Trophoblast cell (in vitro differentiated cells and primary cell): ENCODE measurements around the gene GPR55.

ENCODE experiments used
- DNase-seq, 2 donors: peaks; one replicate each; pipeline ENCODE4 v3.0.0-alpha.2; 2016
- H2AFZ ChIP-seq: 2 replicates; pipeline ENCODE4 v1.6.1; 2013; ENCODE audit warnings: low read length, moderate library complexity, mild to moderate bottlenecking; ENCODE audit not compliant: insufficient read depth, poor library complexity
- H2AK5ac ChIP-seq: 2 replicates; pipeline ENCODE4 v1.6.1; 2013; ENCODE audit warnings: mild to moderate bottlenecking, low read length
- H2BK120ac ChIP-seq: 2 replicates; pipeline ENCODE4 v1.6.1; 2013; ENCODE audit warnings: low read length, mild to moderate bottlenecking, moderate library complexity; ENCODE audit not compliant: insufficient read depth, poor library complexity
- H2BK12ac ChIP-seq: 2 replicates; pipeline ENCODE4 v1.6.1; 2013; ENCODE audit warnings: mild to moderate bottlenecking, low read length, moderate library complexity
- H2BK5ac ChIP-seq: 2 replicates; pipeline ENCODE4 v1.6.1; 2013; ENCODE audit warnings: low read length, low read depth, moderate library complexity, mild to moderate bottlenecking; ENCODE audit not compliant: poor library complexity
- H3K14ac ChIP-seq: 2 replicates; pipeline ENCODE4 v1.6.1; 2013; ENCODE audit warnings: mild to moderate bottlenecking, low read length
- H3K18ac ChIP-seq: 2 replicates; pipeline ENCODE4 v1.6.1; 2013; ENCODE audit warnings: mild to moderate bottlenecking, low read length
- H3K23ac ChIP-seq: 2 replicates; pipeline ENCODE4 v1.6.1; 2013; ENCODE audit warnings: low read length
- H3K27ac ChIP-seq: 2 replicates; pipeline ENCODE4 v1.5.1; 2013; ENCODE audit warnings: low read depth, mild to moderate bottlenecking, inconsistent platforms, low read length, moderate library complexity
- H3K27me3 ChIP-seq: 2 replicates; pipeline ENCODE4 v1.6.1; 2013; ENCODE audit warnings: inconsistent platforms, mild to moderate bottlenecking, low read length, moderate library complexity; ENCODE audit not compliant: insufficient read depth
- H3K36me3 ChIP-seq, 2 experiments: 1 replicate in 1 of 2; 2 replicates in 1 of 2; pipeline ENCODE4 v1.6.1; 2013; ENCODE audit warnings: low read length in 2 of 2, mild to moderate bottlenecking in 2 of 2, moderate library complexity in 1 of 2; ENCODE audit not compliant: insufficient read depth in 2 of 2, control insufficient read depth in 1 of 2
- H3K4ac ChIP-seq: 2 replicates; pipeline ENCODE4 v1.6.1; 2013; ENCODE audit warnings: low read depth, mild to moderate bottlenecking, low read length, moderate library complexity
- H3K4me1 ChIP-seq, 2 experiments: 1 replicate in 1 of 2; 2 replicates in 1 of 2; pipeline ENCODE4 v1.6.1; 2013; ENCODE audit warnings: low read length in 2 of 2, mild to moderate bottlenecking in 2 of 2, moderate library complexity in 1 of 2; ENCODE audit not compliant: insufficient read depth in 2 of 2, control insufficient read depth in 1 of 2
- H3K4me2 ChIP-seq: 2 replicates; pipeline ENCODE4 v1.6.1; 2013; ENCODE audit warnings: inconsistent platforms, mild to moderate bottlenecking, low read length, moderate library complexity
- H3K4me3 ChIP-seq: 2 replicates; pipeline ENCODE4 v1.5.1; 2013; ENCODE audit warnings: mild to moderate bottlenecking, low read depth, low read length, inconsistent platforms
- H3K79me1 ChIP-seq: one replicate; pipeline ENCODE4 v1.6.1; 2013; ENCODE audit warnings: low read length
- H3K79me2 ChIP-seq: 2 replicates; pipeline ENCODE4 v1.6.1; 2013; ENCODE audit warnings: low read length, mild to moderate bottlenecking; ENCODE audit not compliant: control insufficient read depth, insufficient read depth, poor library complexity
- H3K9ac ChIP-seq: 2 replicates; pipeline ENCODE4 v1.6.1; 2013; ENCODE audit warnings: mild to moderate bottlenecking, low read length
- H3K9me3 ChIP-seq: 2 replicates; pipeline ENCODE4 v1.6.1; 2013; ENCODE audit warnings: low read depth, mild to moderate bottlenecking, control low read depth, inconsistent platforms, low read length; ENCODE audit not compliant: insufficient read depth
- H4K12ac ChIP-seq: 2 replicates; pipeline ENCODE4 v1.6.1; 2013; ENCODE audit warnings: low read depth, mild to moderate bottlenecking, low read length, moderate library complexity
- H4K8ac ChIP-seq: 2 replicates; pipeline ENCODE4 v1.6.1; 2013; ENCODE audit warnings: low read depth, mild to moderate bottlenecking, low read length, moderate library complexity
- H4K91ac ChIP-seq: one replicate; pipeline ENCODE4 v1.6.1; 2013; ENCODE audit warnings: low read depth, mild to moderate bottlenecking, low read length, moderate library complexity
- WGBS: extraction: QIAGEN DNeasy Blood & Tissue Kit; methylation state at CpG from one replicate; pipeline ENCODE4 v1.1.7; 2013; ENCODE audit warnings: missing lambda C conversion rate; ENCODE audit not compliant: insufficient read length, insufficient coverage; ENCODE audit errors: extremely low coverage; 5-methylcytosine and 5-hydroxymethylcytosine counted together

GPR55 gene

GRCh38 chr2:230869914-230870543 lies 55.0 kb downstream of the GPR55 start:
- H3K9me3 ChIP-seq, result no peaks in the 10 kb centered on the region
- H2BK12ac ChIP-seq, result peak overlapping the region; percentile 43
- H3K27ac ChIP-seq, result peak overlapping the region; percentile 84
- peaks cover 64 to 67% of the 10 kb centered on the region in 2 experiments for H3K4me1 ChIP-seq
- H2AFZ ChIP-seq, result no peak overlapping the region
- no CpG with 5 or more reads among the region's 11 CpGs for WGBS
- peak overlapping the region; percentile 46 for H3K4ac ChIP-seq
- peak overlapping the region; percentile 16 for H4K12ac ChIP-seq
- H2BK120ac ChIP-seq, result peak overlapping the region; percentile 78
- peak overlapping the region; percentile 49 for H4K8ac ChIP-seq
- DNase-seq, result peak in 1 of 2 donors; percentile 36
- peaks cover 50% of the 10 kb centered on the region for H3K79me1 ChIP-seq
- peaks cover 22 to 31% of the 10 kb centered on the region in 2 experiments for H3K36me3 ChIP-seq
- H3K27me3 ChIP-seq, result no peaks in the 10 kb centered on the region
- peak overlapping the region; percentile 80 for H3K14ac ChIP-seq
- peak overlapping the region; percentile 54 for H3K4me2 ChIP-seq
- H3K9ac ChIP-seq, result no peak overlapping the region
- peaks cover 27% of the 10 kb centered on the region for H3K79me2 ChIP-seq
- peak overlapping the region; percentile 31 for H2AK5ac ChIP-seq
- peak overlapping the region; percentile 88 for H4K91ac ChIP-seq
- H3K18ac ChIP-seq, result peak overlapping the region; percentile 85
- peak overlapping the region; percentile 93 for H2BK5ac ChIP-seq
- H3K4me3 ChIP-seq, result peak overlapping the region; percentile 1
- no peak overlapping the region for H3K23ac ChIP-seq

GRCh38 chr2:230868947-230869913 lies 55.8 kb downstream of the GPR55 start:
- WGBS, result no CpG with 5 or more reads among the region's 19 CpGs
- peak overlapping the region; percentile 84 for H3K27ac ChIP-seq
- H3K23ac ChIP-seq, result no peak overlapping the region
- H4K91ac ChIP-seq, result peak overlapping the region; percentile 88
- no peak overlapping the region for H3K9ac ChIP-seq
- H3K14ac ChIP-seq, result peak overlapping the region; percentile 93
- no peaks in the 10 kb centered on the region for H3K27me3 ChIP-seq
- H3K36me3 ChIP-seq, result peaks cover 14 to 23% of the 10 kb centered on the region in 2 experiments
- peak overlapping the region; percentile 75 for H4K8ac ChIP-seq
- DNase-seq, result peak in 1 of 2 donors; percentile 6
- peak overlapping the region; percentile 54 for H3K4me2 ChIP-seq
- no peak overlapping the region for H3K4me3 ChIP-seq
- peak overlapping the region; percentile 92 for H2AK5ac ChIP-seq
- H3K4me1 ChIP-seq, result peaks cover 64 to 69% of the 10 kb centered on the region in 2 experiments
- peak overlapping the region; percentile 24 for H2AFZ ChIP-seq
- H3K79me2 ChIP-seq, result peaks cover 30% of the 10 kb centered on the region
- peak overlapping the region; percentile 78 for H2BK120ac ChIP-seq
- peak overlapping the region; percentile 93 for H2BK12ac ChIP-seq
- H3K79me1 ChIP-seq, result peaks cover 53% of the 10 kb centered on the region
- H4K12ac ChIP-seq, result peak overlapping the region; percentile 44
- no peaks in the 10 kb centered on the region for H3K9me3 ChIP-seq
- peak overlapping the region; percentile 93 for H2BK5ac ChIP-seq
- H3K18ac ChIP-seq, result peak overlapping the region; percentile 85
- H3K4ac ChIP-seq, result peak overlapping the region; percentile 55

DNA sequence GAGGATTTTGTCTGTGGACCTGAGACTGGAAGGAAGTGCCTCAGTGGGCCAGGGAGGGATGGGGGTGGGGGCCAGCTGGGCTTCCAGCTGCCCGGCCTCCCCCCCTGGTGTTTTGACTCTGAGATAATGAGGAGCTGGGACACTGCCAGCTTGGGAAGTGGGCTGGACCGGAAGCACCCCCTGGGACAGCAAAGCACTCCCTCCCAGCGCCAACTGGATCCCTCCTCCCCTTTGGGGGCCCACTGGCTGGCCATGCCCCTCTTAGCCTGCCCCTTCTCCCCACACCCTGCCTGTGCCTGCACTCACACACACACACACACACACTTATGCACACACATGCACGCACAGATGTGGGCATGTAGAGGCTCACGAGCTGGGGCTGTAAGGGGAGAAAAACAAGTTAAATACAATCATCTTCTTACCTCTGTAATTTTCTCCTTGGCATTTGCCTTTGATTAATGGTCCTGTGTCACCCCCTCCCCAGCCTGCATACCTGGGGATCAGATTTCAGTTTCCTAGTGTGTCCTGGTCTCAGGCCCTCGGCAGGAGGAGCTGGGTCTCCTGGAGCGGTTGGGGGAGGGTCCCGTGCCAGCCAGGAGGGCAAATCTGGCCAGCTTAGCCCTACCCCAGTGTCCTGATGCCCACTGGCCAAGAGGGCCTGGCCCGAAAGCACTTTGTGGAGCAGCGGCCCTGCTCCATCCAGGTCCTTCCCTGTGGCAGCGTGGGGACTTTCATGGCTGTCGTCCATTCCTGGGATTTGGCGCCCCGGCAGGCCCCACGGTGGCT lies 56.7 kb downstream of the GPR55 start:
- Histone ChIP-seq H3K4me2 (peak overlapping the region; percentile 54), H3K79me2 (peaks cover 30% of the 10 kb centered on the region), H4K12ac (peak overlapping the region; percentile 30), H3K14ac (peak overlapping the region; percentile 93), H3K9ac (no peak overlapping the region), H2BK120ac (peak overlapping the region; percentile 78), H3K27me3 (no peaks in the 10 kb centered on the region), H4K8ac (peak overlapping the region; percentile 75), H2AK5ac (peak overlapping the region; percentile 92), H3K18ac (peak overlapping the region; percentile 85), H3K79me1 (peaks cover 53% of the 10 kb centered on the region), H3K36me3 (peaks cover 5 to 15% of the 10 kb centered on the region in 2 experiments), H2BK5ac (peak overlapping the region; percentile 87), H2BK12ac (peak overlapping the region; percentile 85), H2AFZ (peak overlapping the region; percentile 23), H3K4ac (peak overlapping the region; percentile 55), H3K9me3 (no peaks in the 10 kb centered on the region), H3K4me1 (peaks cover 64 to 73% of the 10 kb centered on the region in 2 experiments), H3K4me3 (no peak overlapping the region), H4K91ac (peak overlapping the region; percentile 88), H3K27ac (peak overlapping the region; percentile 84), H3K23ac (no peak overlapping the region)
- no CpG with 5 or more reads among the region's 15 CpGs for WGBS
- no peak for DNase-seq
